ENCODE measurements around the gene ANKZF1.

ANKZF1 gene

DNA sequence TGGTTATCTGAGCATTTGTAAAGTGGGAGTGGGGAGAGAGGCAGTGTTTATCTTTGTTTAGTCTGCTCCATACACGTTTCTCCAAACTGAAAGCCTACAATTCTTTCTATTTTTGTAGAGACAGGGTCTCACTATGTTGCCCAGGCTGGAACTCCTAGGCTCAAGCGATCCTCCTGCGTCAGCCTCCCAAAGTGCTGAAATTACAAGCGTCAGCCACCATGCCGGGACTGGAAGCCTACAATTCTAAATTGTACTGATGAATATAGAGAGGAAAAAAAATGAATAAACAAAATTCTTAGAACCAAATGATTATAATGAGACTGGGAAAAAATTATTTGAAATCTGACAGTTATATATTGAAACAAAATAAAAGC is 24.5 kb upstream of the ANKZF1 start:
- H3K4me3 ChIP-seq (ENCODE audit: control insufficient read depth, low read depth, low read length), result no peak overlapping the region
- TF ChIP-seq, protein P1, sequence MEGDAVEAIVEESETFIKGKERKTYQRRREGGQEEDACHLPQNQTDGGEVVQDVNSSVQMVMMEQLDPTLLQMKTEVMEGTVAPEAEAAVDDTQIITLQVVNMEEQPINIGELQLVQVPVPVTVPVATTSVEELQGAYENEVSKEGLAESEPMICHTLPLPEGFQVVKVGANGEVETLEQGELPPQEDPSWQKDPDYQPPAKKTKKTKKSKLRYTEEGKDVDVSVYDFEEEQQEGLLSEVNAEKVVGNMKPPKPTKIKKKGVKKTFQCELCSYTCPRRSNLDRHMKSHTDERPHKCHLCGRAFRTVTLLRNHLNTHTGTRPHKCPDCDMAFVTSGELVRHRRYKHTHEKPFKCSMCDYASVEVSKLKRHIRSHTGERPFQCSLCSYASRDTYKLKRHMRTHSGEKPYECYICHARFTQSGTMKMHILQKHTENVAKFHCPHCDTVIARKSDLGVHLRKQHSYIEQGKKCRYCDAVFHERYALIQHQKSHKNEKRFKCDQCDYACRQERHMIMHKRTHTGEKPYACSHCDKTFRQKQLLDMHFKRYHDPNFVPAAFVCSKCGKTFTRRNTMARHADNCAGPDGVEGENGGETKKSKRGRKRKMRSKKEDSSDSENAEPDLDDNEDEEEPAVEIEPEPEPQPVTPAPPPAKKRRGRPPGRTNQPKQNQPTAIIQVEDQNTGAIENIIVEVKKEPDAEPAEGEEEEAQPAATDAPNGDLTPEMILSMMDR (conservative IDR thresholded peaks at IDR 0.05; ENCODE audit: control insufficient read depth, insufficient read depth, low read depth, low read length), result no peak
- no peak for DNase-seq (ENCODE audit: low read depth)

DNA sequence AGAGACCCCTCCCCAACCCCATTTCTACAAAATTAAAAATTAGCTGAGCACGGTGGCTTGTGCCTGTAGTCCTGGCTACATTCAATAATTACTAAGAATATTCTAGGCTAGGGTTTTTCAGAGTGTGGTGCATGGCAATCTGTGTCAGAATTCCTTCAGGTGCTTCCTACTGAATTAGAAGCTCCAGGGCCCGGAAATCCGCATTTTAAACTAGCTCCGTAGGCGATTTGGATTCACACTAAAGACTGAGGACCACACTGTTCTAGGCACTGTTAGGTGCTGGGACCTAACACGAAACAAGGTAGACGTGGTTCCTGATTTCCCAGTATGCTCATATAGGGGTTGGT is 23.7 kb upstream of the ANKZF1 start:
- no peak for DNase-seq (ENCODE audit: low read depth)
- peak overlapping the region; percentile 65 for H3K4me3 ChIP-seq (ENCODE audit: control insufficient read depth, low read depth, low read length)
- TF ChIP-seq, protein P1 (conservative IDR thresholded peaks at IDR 0.05; ENCODE audit: control insufficient read depth, insufficient read depth, low read depth, low read length), result no peak

DNA sequence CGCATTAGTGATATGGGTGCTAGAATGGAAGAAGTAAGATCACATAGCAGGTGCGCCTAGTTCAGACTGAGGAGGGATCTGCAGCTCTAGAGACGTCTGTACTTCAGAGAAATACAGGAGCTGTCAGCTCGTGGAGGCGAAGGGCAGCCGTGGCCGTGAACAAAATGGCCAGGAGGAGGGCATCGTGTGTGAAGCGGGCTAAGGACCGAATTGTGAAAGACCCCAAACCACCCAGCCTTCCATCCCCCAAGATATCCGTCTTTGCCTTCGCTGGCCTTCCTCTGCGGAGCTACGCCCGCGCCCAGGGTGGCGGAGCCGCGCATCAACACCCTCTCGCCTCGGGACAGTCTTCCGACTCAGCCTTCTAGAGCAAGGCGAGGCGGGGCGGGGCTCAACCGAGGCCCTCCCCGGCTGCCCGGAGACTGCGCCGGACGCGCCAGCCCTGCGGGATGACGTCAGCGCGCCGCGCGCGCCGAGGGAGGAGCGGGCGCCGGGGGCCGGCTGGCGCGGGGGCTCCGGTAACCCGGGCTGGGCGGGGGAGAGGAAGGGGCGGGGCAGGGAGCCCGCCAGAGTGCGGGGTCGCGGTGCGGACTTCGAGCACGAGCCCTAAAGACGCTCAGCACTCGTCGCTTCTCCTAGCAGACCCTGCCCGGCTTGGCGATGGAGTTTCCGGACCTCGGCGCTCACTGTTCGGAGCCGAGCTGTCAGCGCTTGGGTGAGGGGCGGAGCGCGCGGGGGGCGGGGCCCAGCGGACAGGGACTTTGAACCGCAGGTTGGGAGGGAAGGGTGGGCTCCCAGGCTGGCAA is 23.1 kb upstream of the ANKZF1 start, which contains the start of gene ZFAND2B:
Gene ZFAND2B, plus strand, starts transcription at position 455 of the 806 bp plus-strand sequence. Its CDS starts 206 bp downstream, at position 661.
- TF ChIP-seq, protein P1 (conservative IDR thresholded peaks at IDR 0.05; ENCODE audit: control insufficient read depth, insufficient read depth, low read depth, low read length), result no peak
- H3K4me3 ChIP-seq (ENCODE audit: control insufficient read depth, low read depth, low read length), result peak within 1 kb of the TSS; percentile 70
- DNase-seq (ENCODE audit: low read depth), result peak; percentile 87

DNA sequence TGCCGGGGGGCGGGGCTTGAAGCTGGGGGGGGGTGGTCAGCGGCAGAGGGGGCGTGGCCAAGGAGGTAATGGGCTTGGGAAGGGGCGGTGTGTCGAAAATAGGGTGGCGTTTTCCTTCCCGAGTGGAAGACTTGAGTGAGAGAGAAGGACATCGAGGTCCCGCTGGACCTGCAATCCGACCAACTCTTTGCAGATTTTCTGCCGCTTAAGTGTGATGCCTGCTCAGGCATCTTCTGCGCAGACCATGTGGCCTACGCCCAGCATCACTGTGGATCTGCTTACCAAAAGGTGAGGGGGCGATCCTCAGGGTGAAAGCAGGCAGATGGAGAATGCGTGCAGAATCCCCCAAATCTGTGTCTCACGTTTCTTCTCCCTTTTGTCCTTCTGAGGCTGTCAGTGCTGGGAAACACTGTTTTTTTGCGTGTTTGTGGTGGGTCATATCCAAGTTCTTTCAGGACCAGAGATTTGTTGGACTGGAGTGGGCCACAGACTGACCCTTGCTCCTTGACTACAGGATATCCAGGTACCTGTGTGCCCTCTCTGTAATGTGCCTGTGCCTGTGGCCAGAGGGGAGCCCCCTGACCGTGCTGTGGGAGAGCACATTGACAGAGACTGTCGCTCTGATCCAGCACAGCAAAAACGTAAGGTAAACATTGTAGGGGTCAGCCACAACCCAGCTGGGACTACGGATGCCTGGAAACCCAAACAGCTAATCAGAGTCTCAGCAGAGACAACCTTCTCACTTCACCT is 22.3 kb upstream of the ANKZF1 start:
- no peak for DNase-seq (ENCODE audit: low read depth)
- TF ChIP-seq, protein P1 (conservative IDR thresholded peaks at IDR 0.05; ENCODE audit: control insufficient read depth, insufficient read depth, low read depth, low read length), result no peak
- H3K4me3 ChIP-seq (ENCODE audit: control insufficient read depth, low read depth, low read length), result peak overlapping the region; percentile 70

DNA sequence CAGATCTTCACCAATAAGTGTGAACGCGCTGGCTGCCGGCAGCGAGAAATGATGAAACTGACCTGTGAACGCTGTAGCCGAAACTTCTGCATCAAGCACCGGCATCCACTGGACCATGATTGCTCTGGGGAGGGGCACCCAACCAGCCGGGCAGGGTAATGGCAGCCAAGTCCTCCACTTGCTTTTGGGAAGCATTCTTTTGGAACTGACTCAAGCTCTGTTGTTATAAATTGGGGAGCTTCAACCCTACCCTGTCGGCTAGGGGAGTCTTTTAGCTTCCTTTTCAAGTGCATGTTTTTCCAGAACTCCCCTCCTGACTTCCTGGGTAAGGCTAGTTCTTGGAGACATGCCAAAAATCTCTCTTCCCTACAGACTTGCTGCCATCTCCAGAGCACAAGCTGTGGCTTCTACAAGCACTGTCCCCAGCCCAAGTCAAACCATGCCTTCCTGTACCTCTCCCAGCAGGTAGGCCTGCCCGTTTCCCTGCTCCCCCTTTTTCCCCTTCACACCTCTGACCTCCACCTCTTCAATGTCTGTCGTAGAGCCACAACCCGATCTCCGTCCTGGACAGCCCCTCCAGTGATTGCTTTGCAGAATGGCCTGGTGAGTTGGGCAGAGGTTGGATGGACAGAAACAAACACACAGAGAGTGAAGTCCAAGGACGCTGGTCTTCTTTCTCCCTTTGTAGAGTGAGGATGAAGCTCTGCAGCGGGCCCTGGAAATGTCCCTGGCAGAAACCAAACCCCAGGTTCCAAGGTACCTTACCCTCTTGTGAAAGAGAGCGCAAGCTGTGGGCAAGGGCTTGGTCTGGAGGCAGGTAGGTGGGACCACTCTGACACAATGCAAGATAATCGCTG is 21.5 kb upstream of the ANKZF1 start:
- DNase-seq (ENCODE audit: low read depth), result peak; percentile 42
- H3K4me3 ChIP-seq (ENCODE audit: control insufficient read depth, low read depth, low read length), result peak overlapping the region; percentile 70
- TF ChIP-seq, protein P1 (conservative IDR thresholded peaks at IDR 0.05; ENCODE audit: control insufficient read depth, insufficient read depth, low read depth, low read length), result no peak

All from fibroblast of mammary gland (primary cell).